ENCODE results near the gene PPP6R2.

Gene PPP6R2

DNA sequence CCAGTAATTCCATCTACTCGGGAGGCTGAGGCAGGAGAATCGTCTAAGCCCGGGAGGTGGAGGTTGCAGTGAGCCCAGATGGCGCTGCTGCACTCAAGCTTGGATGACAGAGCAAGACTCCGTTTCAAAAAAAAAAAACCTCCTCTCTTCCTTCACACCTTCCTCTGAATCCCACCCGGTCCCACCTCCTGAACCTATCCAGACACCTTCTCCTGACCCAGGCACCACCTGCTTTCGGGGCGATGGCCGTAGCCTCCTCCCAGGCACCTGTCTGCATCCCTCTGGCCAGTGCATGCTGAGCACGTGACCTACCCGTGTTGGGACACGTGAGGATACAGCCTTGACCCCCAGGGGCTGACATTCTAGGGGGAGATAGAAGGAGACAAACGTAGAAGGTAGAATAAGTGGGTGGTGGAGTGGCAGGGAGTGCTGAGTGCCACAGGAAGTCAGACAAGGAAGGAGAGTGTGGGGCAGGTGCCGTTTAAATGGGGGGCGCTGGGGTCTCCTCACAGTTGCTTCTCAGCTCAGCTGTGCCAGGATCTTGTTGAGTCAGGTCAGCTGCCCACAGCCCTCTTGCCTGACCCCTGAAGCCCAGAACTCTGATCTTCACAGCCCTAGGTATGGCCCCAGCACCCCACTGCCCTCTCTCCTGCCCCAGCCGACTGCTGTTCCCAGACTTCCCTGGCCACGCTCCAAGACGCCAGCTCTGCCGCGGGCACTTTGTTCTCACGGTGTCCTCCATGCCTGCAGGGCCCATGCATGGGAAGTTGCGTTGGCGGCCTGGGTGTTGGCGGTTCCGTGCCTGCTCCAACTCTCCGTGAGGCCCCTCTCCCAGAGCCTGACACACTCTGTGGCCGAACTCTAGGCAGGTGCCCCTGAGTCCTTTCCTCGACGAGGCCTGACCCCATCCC is 142.3 kb downstream of the PPP6R2 start:
- no CpG with 5 or more reads among the region's 29 CpGs for WGBS, 2 donors (ENCODE audit: extremely low coverage in 2 of 2, insufficient read length in 2 of 2, insufficient replicate concordance in 1 of 2)
- Histone ChIP-seq H3K4me3 (ENCODE audit: low read length in 2 of 2) (no peak overlapping the region), H3K79me1 (ENCODE audit: low read depth, low read length) (peaks cover 4% of the 10 kb centered on the region)

DNA sequence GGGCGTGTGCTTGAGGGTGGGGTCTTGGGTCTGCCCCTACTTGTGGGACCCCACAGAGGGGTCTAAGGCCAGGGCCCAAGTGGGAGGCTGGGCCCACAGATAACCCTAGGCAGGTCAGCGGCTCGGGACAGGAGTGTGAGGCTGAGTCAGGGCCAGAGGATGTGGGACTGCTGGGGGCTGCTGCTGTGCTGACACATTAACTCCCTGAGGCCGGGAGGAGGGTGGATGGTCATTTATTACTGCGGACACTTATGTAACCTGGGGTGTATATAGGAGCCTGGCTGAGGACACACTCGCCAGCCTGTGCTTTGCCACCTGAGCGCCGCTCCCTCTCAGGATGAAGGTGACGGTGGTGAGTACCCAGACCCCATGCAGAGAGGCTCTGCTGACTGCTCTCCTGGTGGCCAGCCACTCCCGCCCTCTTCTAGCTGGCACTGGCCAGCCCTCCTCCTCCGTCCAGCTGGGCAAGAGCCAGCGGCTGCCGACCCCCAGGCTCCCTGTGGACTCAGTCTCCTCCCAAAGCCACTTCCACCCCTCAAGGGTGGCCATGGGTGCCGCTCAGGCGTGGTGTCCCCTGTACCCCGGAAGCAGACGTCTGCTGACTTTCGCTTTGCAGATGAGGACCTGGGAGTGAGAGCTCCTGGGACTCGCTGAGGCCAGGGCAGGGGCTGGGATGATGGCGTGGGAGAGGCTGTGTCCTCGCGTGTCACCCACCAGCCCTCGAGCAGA is 143.6 kb downstream of the PPP6R2 start, which contains the start of gene MIOX:
TSS of gene MIOX (plus strand) at position 299 of the 729 bp plus-strand sequence. CDS start at position 338, 39 bp downstream.
- WGBS, 2 donors (ENCODE audit: extremely low coverage in 2 of 2, insufficient read length in 2 of 2, insufficient replicate concordance in 1 of 2) = no CpG with 5 or more reads among the region's 23 CpGs
- H4K8ac ChIP-seq (ENCODE audit: low read depth, low read length) = no peak within 1 kb of the TSS
- H4K91ac ChIP-seq (ENCODE audit: low read depth, low read length, poor library complexity) = no peak within 1 kb of the TSS
- peaks cover 4% of the 10 kb centered on the region for H3K79me1 ChIP-seq (ENCODE audit: low read depth, low read length)
- DNase-seq (ENCODE audit: low spot score) = no peak
- H2BK15ac ChIP-seq (ENCODE audit: low read length) = peak within 1 kb of the TSS; percentile 64
- peak within 1 kb of the TSS; percentile 53 for H3K9ac ChIP-seq (ENCODE audit: low read depth, low read length, poor library complexity)
- H3K4me2 ChIP-seq (ENCODE audit: insufficient read depth, low read length, poor library complexity, severe bottlenecking) = no peak within 1 kb of the TSS
- no peaks in the 10 kb centered on the region for H3K9me3 ChIP-seq (replicated peaks in 1 of 2; ENCODE audit: control insufficient read depth in 2 of 2, insufficient read depth in 1 of 2, low read depth in 1 of 2, low read length in 2 of 2)
- H3K36me3 ChIP-seq (replicated peaks in 1 of 2; ENCODE audit: control insufficient read depth in 2 of 2, insufficient read depth in 2 of 2, low read length in 2 of 2) = no peaks in the 10 kb centered on the region
- H3K4ac ChIP-seq (ENCODE audit: low read length) = no peak within 1 kb of the TSS
- H3K14ac ChIP-seq (ENCODE audit: low read length) = peak within 1 kb of the TSS; percentile 23
- H3K18ac ChIP-seq (ENCODE audit: low read length) = peak within 1 kb of the TSS; percentile 53
- peaks cover 0 to 2% of the 10 kb centered on the region in 2 donors for H3K4me1 ChIP-seq (ENCODE audit: control insufficient read depth in 2 of 2, insufficient read depth in 1 of 2, low read depth in 1 of 2, low read length in 2 of 2)
- peak within 1 kb of the TSS; percentile 40 for H2AFZ ChIP-seq (ENCODE audit: low read length)
- H3K27me3 ChIP-seq (ENCODE audit: control insufficient read depth in 3 of 3, insufficient read depth in 3 of 3, low read depth in 1 of 3, low read length in 3 of 3) = peaks cover 0 to 57% (median 0%) of the 10 kb centered on the region in 3 experiments
- no peak within 1 kb of the TSS for H2BK5ac ChIP-seq (ENCODE audit: low read length)
- peak within 1 kb of the TSS; percentile 5 for H3K23ac ChIP-seq (ENCODE audit: low read depth, low read length, poor library complexity)
- no peak within 1 kb of the TSS for H2BK12ac ChIP-seq (ENCODE audit: low read length)
- H3K4me3 ChIP-seq (ENCODE audit: low read length in 2 of 2) = peak within 1 kb of the TSS in 1 of 2 donors; percentile 47
- H3K27ac ChIP-seq (replicated peaks; ENCODE audit: low read length) = no peak within 1 kb of the TSS
- no peak within 1 kb of the TSS for H2BK120ac ChIP-seq (ENCODE audit: low read depth, low read length)
- H2AK5ac ChIP-seq (ENCODE audit: low read depth, low read length) = peak within 1 kb of the TSS; percentile 86

More for the DNA sequence above, 142.3 kb downstream of the PPP6R2 start:
- Histone ChIP-seq H3K9ac (ENCODE audit: low read depth, low read length, poor library complexity) (peak overlapping the region; percentile 30), H2BK5ac (ENCODE audit: low read length) (no peak overlapping the region), H3K18ac (ENCODE audit: low read length) (peak overlapping the region; percentile 53), H3K4me2 (ENCODE audit: insufficient read depth, low read length, poor library complexity, severe bottlenecking) (no peak overlapping the region), H3K27me3 (ENCODE audit: control insufficient read depth in 3 of 3, insufficient read depth in 3 of 3, low read depth in 1 of 3, low read length in 3 of 3) (peaks cover 0 to 64% (median 7%) of the 10 kb centered on the region in 3 experiments), H3K23ac (ENCODE audit: low read depth, low read length, poor library complexity) (no peak overlapping the region), H3K36me3 (replicated peaks in 1 of 2; ENCODE audit: control insufficient read depth in 2 of 2, insufficient read depth in 2 of 2, low read length in 2 of 2) (no peaks in the 10 kb centered on the region), H2BK12ac (ENCODE audit: low read length) (no peak overlapping the region), H3K9me3 (replicated peaks in 1 of 2; ENCODE audit: control insufficient read depth in 2 of 2, insufficient read depth in 1 of 2, low read depth in 1 of 2, low read length in 2 of 2) (no peaks in the 10 kb centered on the region), H2AFZ (ENCODE audit: low read length) (no peak overlapping the region), H2BK120ac (ENCODE audit: low read depth, low read length) (no peak overlapping the region), H3K14ac (ENCODE audit: low read length) (no peak overlapping the region), H2AK5ac (ENCODE audit: low read depth, low read length) (peak overlapping the region; percentile 74), H3K4ac (ENCODE audit: low read length) (no peak overlapping the region), H2BK15ac (ENCODE audit: low read length) (no peak overlapping the region), H3K4me1 (ENCODE audit: control insufficient read depth in 2 of 2, insufficient read depth in 1 of 2, low read depth in 1 of 2, low read length in 2 of 2) (peaks cover 0 to 2% of the 10 kb centered on the region in 2 donors), H4K8ac (ENCODE audit: low read depth, low read length) (no peak overlapping the region), H3K27ac (replicated peaks; ENCODE audit: low read length) (no peak overlapping the region), H4K91ac (ENCODE audit: low read depth, low read length, poor library complexity) (no peak overlapping the region)
- DNase-seq (ENCODE audit: low spot score) = no peak

DNA sequence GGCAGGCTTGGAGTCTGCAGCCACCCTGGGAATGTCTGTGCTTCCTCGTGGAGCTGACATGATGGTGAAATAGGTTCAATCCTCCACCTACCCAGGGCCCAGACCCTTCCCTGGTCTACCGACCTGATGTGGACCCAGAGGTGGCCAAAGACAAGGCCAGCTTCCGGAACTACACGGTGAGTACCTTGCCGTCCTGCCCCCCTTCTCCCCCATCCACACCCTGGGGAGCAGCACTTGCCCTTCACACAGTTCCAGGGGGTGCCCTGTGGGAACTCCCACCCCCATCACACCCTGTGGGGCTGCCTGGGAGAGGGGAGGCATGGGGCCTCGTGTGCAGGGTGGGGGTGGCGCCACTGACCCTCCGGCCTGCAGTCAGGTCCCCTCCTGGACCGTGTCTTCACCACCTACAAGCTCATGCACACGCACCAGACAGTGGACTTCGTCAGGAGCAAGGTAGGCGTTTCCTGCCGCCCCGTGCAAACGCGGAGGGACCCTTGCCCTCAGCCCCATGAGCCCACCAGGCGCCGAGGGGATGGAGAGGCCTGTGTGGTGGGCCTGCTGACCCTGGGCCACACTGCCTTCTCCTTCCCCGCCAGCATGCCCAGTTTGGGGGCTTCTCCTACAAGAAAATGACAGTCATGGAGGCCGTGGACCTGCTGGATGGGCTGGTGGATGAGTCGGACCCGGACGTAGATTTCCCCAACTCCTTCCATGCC is 144.3 kb downstream of the PPP6R2 start:
- WGBS, 2 donors (ENCODE audit: extremely low coverage in 2 of 2, insufficient read length in 2 of 2, insufficient replicate concordance in 1 of 2) = no CpG with 5 or more reads among the region's 23 CpGs
- no peak overlapping the region for H2BK12ac ChIP-seq (ENCODE audit: low read length)
- DNase-seq (ENCODE audit: low spot score) = no peak

More for the DNA sequence above, 144.3 kb downstream of the PPP6R2 start:
- H3K79me1 ChIP-seq (ENCODE audit: low read depth, low read length) = peaks cover 4% of the 10 kb centered on the region
- H3K14ac ChIP-seq (ENCODE audit: low read length) = peak overlapping the region; percentile 23
- peak overlapping the region; percentile 64 for H2BK15ac ChIP-seq (ENCODE audit: low read length)
- H2BK120ac ChIP-seq (ENCODE audit: low read depth, low read length) = no peak overlapping the region
- no peaks in the 10 kb centered on the region for H3K9me3 ChIP-seq (replicated peaks in 1 of 2; ENCODE audit: control insufficient read depth in 2 of 2, insufficient read depth in 1 of 2, low read depth in 1 of 2, low read length in 2 of 2)
- no peak overlapping the region for H3K27ac ChIP-seq (replicated peaks; ENCODE audit: low read length)
- no peak overlapping the region for H4K8ac ChIP-seq (ENCODE audit: low read depth, low read length)
- peak overlapping the region; percentile 40 for H2AFZ ChIP-seq (ENCODE audit: low read length)
- no peak overlapping the region for H3K4ac ChIP-seq (ENCODE audit: low read length)
- H2AK5ac ChIP-seq (ENCODE audit: low read depth, low read length) = peak overlapping the region; percentile 86
- H3K27me3 ChIP-seq (ENCODE audit: control insufficient read depth in 3 of 3, insufficient read depth in 3 of 3, low read depth in 1 of 3, low read length in 3 of 3) = peaks cover 0 to 49% (median 0%) of the 10 kb centered on the region in 3 experiments
- H4K91ac ChIP-seq (ENCODE audit: low read depth, low read length, poor library complexity) = no peak overlapping the region
- H3K4me3 ChIP-seq (ENCODE audit: low read length in 2 of 2) = peak overlapping the region in 1 of 2 donors; percentile 47
- peak overlapping the region; percentile 53 for H3K9ac ChIP-seq (ENCODE audit: low read depth, low read length, poor library complexity)
- H3K4me1 ChIP-seq (ENCODE audit: control insufficient read depth in 2 of 2, insufficient read depth in 1 of 2, low read depth in 1 of 2, low read length in 2 of 2) = no peaks in the 10 kb centered on the region
- H3K4me2 ChIP-seq (ENCODE audit: insufficient read depth, low read length, poor library complexity, severe bottlenecking) = no peak overlapping the region
- H3K18ac ChIP-seq (ENCODE audit: low read length) = peak overlapping the region; percentile 31
- H3K36me3 ChIP-seq (replicated peaks in 1 of 2; ENCODE audit: control insufficient read depth in 2 of 2, insufficient read depth in 2 of 2, low read length in 2 of 2) = no peaks in the 10 kb centered on the region
- H3K23ac ChIP-seq (ENCODE audit: low read depth, low read length, poor library complexity) = peak overlapping the region; percentile 5
- H2BK5ac ChIP-seq (ENCODE audit: low read length) = no peak overlapping the region

Measured in neuronal stem cell (in vitro differentiated cells).